Measurements from ENCODE around the gene TEX11. TPM values are rescaled to one million over a fixed set of nuclear protein-coding genes. Genes with fewer than 3 reads are reported as not detected.
"Not testable (repeated sequence)": the region's sequence is repeated elsewhere in the genome, so short reads cannot be mapped to it uniquely, and the experiment has no call there.

The TEX11 gene
- total and polyA plus RNA-seq, 4 donors = 0.08 to 1.7 TPM; not detected in 2

DNA sequence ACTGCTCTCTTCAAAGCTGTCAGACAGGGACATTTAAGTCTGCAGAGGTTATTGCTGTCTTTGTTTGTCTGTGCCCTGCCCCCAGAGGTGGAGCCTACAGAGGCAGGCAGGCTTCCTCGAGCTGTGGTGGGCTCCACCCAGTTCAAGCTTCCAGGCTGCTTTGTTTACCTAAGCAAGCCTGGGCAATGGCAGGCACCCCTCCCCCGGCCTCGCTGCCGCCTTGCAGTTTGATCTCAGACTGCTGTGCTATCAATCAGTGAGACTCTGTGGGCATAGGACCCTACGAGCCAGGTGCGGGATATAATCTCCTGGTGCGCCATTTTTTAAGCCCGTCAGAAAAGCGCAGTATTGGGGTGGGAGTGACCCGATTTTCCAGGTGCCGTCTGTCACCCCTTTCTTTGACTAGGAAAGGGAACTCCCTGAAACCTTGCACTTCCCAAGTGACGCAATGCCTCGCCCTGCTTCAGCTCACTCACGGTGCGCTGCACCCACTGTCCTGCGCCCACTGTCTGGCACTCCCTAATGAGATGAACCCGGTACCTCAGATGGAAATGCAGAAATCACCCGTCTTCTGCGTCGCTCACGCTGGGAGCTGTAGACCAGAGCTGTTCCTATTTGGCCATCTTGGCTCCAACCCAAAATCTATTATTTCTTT lies 338.5 kb downstream of the TEX11 start:
- H3K27me3 ChIP-seq (ENCODE audit: control insufficient read depth, insufficient read depth, low read length); H3K36me3 ChIP-seq (ENCODE audit: control insufficient read depth, insufficient read depth, low read length); H3K9me3 ChIP-seq (ENCODE audit: control insufficient read depth, insufficient read depth, low read length); DNase-seq (ENCODE audit: low read depth in 4 of 6, low spot score in 6 of 6); H3K27ac ChIP-seq (ENCODE audit: low read depth, low read length); H3K4me3 ChIP-seq (ENCODE audit: low read depth, low read length); H3K4me1 ChIP-seq (ENCODE audit: control insufficient read depth, insufficient read depth, low read length): not testable (repeated sequence)
- WGBS (ENCODE audit: insufficient coverage) = 92% methylated on average over 7 of the region's 21 CpGs

- no peak overlapping the region for H3K27ac ChIP-seq (ENCODE audit: low read depth, low read length)
- no peak for DNase-seq (ENCODE audit: low read depth in 4 of 6, low spot score in 6 of 6)
- 58% methylated on average over 3 of the region's 5 CpGs for WGBS (ENCODE audit: insufficient coverage)
- H3K9me3 ChIP-seq (ENCODE audit: control insufficient read depth, insufficient read depth, low read length) = no peaks in the 10 kb centered on the region
- no peak overlapping the region for H3K4me3 ChIP-seq (ENCODE audit: low read depth, low read length)
- H3K4me1 ChIP-seq (ENCODE audit: control insufficient read depth, insufficient read depth, low read length) = no peaks in the 10 kb centered on the region
- H3K27me3 ChIP-seq (ENCODE audit: control insufficient read depth, insufficient read depth, low read length) = no peaks in the 10 kb centered on the region
- H3K36me3 ChIP-seq (ENCODE audit: control insufficient read depth, insufficient read depth, low read length) = no peaks in the 10 kb centered on the region
Observed at GRCh38 chrX:70554948-70555347, 353.6 kb downstream of the TEX11 start.

DNA sequence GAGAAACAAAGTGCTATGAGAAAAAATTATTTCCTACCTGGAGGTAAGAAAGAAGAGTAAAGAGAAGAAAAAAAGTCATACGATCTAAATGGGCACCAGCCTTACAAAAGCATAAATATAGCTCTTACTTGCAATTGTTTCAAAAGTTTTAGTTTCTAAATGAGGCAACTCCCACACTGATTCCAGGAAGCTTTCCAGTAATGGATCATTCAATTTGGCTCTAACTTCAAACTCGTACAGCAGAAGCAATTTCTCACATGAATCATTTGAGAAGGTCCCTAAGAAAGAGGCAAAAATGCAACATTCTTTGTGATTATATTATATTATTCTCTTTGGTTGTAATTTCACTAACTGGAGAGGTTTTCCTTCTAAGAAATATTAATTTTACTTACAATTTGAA lies 354.0 kb downstream of the TEX11 start:
- Histone ChIP-seq H3K9me3 (ENCODE audit: control insufficient read depth, insufficient read depth, low read length) (no peaks in the 10 kb centered on the region), H3K4me3 (ENCODE audit: low read depth, low read length) (no peak overlapping the region), H3K27ac (ENCODE audit: low read depth, low read length) (no peak overlapping the region), H3K27me3 (ENCODE audit: control insufficient read depth, insufficient read depth, low read length) (no peaks in the 10 kb centered on the region), H3K4me1 (ENCODE audit: control insufficient read depth, insufficient read depth, low read length) (no peaks in the 10 kb centered on the region), H3K36me3 (ENCODE audit: control insufficient read depth, insufficient read depth, low read length) (no peaks in the 10 kb centered on the region)
- peak in 1 of 6 donors; percentile 59 for DNase-seq (ENCODE audit: low read depth in 4 of 6, low spot score in 6 of 6)
- WGBS (ENCODE audit: insufficient coverage) = no CpG with 5 or more reads among the region's 2 CpGs

- no CpG with 5 or more reads among the region's 2 CpGs for WGBS (ENCODE audit: insufficient coverage)
- DNase-seq (ENCODE audit: low read depth in 4 of 6, low spot score in 6 of 6) = peak in 1 of 6 donors; percentile 4
- Histone ChIP-seq H3K4me1 (ENCODE audit: control insufficient read depth, insufficient read depth, low read length) (no peaks in the 10 kb centered on the region), H3K27ac (ENCODE audit: low read depth, low read length) (no peak overlapping the region), H3K9me3 (ENCODE audit: control insufficient read depth, insufficient read depth, low read length) (no peaks in the 10 kb centered on the region), H3K36me3 (ENCODE audit: control insufficient read depth, insufficient read depth, low read length) (no peaks in the 10 kb centered on the region), H3K27me3 (ENCODE audit: control insufficient read depth, insufficient read depth, low read length) (no peaks in the 10 kb centered on the region), H3K4me3 (ENCODE audit: low read depth, low read length) (no peak overlapping the region)
Observed at GRCh38 chrX:70554081-70554480, 354.4 kb downstream of the TEX11 start.

- H3K9me3 ChIP-seq (ENCODE audit: control insufficient read depth, insufficient read depth, low read length) = no peaks in the 10 kb centered on the region
- H3K4me3 ChIP-seq (ENCODE audit: low read depth, low read length) = no peak overlapping the region
- H3K4me1 ChIP-seq (ENCODE audit: control insufficient read depth, insufficient read depth, low read length) = no peaks in the 10 kb centered on the region
- WGBS (ENCODE audit: insufficient coverage) = no CpG with 5 or more reads among the region's 1 CpG
- no peak for DNase-seq (ENCODE audit: low read depth in 4 of 6, low spot score in 6 of 6)
- H3K27me3 ChIP-seq (ENCODE audit: control insufficient read depth, insufficient read depth, low read length) = no peaks in the 10 kb centered on the region
- H3K27ac ChIP-seq (ENCODE audit: low read depth, low read length) = no peak overlapping the region
- no peaks in the 10 kb centered on the region for H3K36me3 ChIP-seq (ENCODE audit: control insufficient read depth, insufficient read depth, low read length)
Observed at GRCh38 chrX:70553516-70553915, 355.0 kb downstream of the TEX11 start.

GRCh38 chrX:70552130-70552704 lies 356.3 kb downstream of the TEX11 start:
- Histone ChIP-seq H3K4me3 (ENCODE audit: low read depth, low read length) (no peak overlapping the region), H3K27ac (ENCODE audit: low read depth, low read length) (no peak overlapping the region), H3K27me3 (ENCODE audit: control insufficient read depth, insufficient read depth, low read length) (no peaks in the 10 kb centered on the region), H3K36me3 (ENCODE audit: control insufficient read depth, insufficient read depth, low read length) (no peaks in the 10 kb centered on the region), H3K4me1 (ENCODE audit: control insufficient read depth, insufficient read depth, low read length) (no peaks in the 10 kb centered on the region), H3K9me3 (ENCODE audit: control insufficient read depth, insufficient read depth, low read length) (no peaks in the 10 kb centered on the region)
- WGBS (ENCODE audit: insufficient coverage) = 54% methylated on average over 5 of the region's 7 CpGs
- peak in 2 of 6 donors; percentile 1 to 79 for DNase-seq (ENCODE audit: low read depth in 4 of 6, low spot score in 6 of 6)

DNA sequence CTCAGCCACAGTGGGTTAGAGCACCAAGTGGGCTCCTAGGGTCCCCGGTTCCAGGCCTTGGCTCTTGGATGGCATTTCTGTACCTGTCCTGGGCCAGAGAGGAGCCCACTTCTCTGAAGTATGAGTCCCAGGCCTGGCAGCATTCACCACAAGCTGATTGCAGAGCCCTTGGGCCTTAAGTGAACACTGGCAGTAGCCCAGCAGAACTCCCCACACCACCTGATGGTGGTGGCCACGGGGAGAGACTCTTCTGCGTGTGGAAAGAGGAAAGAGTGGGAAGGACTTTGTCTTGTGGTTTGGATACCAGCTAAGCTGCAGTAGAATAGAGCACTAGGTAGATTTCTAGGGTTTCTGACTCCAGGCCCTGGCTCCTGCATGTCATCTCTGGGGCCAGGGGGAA lies 359.1 kb downstream of the TEX11 start:
- Histone ChIP-seq H3K27ac (ENCODE audit: low read depth, low read length) (no peak overlapping the region), H3K27me3 (ENCODE audit: control insufficient read depth, insufficient read depth, low read length) (no peaks in the 10 kb centered on the region), H3K9me3 (ENCODE audit: control insufficient read depth, insufficient read depth, low read length) (no peaks in the 10 kb centered on the region), H3K4me1 (ENCODE audit: control insufficient read depth, insufficient read depth, low read length) (no peaks in the 10 kb centered on the region), H3K4me3 (ENCODE audit: low read depth, low read length) (no peak overlapping the region), H3K36me3 (ENCODE audit: control insufficient read depth, insufficient read depth, low read length) (no peaks in the 10 kb centered on the region)
- DNase-seq (ENCODE audit: low read depth in 4 of 6, low spot score in 6 of 6) = no peak
- WGBS (ENCODE audit: insufficient coverage) = 68% methylated on average over 2 of the region's 3 CpGs

- no peak overlapping the region for H3K4me3 ChIP-seq (ENCODE audit: low read depth, low read length)
- no peaks in the 10 kb centered on the region for H3K4me1 ChIP-seq (ENCODE audit: control insufficient read depth, insufficient read depth, low read length)
- DNase-seq (ENCODE audit: low read depth in 4 of 6, low spot score in 6 of 6) = no peak
- H3K36me3 ChIP-seq (ENCODE audit: control insufficient read depth, insufficient read depth, low read length) = no peaks in the 10 kb centered on the region
- no CpG with 5 or more reads among the region's 1 CpG for WGBS (ENCODE audit: insufficient coverage)
- H3K9me3 ChIP-seq (ENCODE audit: control insufficient read depth, insufficient read depth, low read length) = no peaks in the 10 kb centered on the region
- H3K27me3 ChIP-seq (ENCODE audit: control insufficient read depth, insufficient read depth, low read length) = no peaks in the 10 kb centered on the region
- H3K27ac ChIP-seq (ENCODE audit: low read depth, low read length) = no peak overlapping the region
Observed at GRCh38 chrX:70535198-70535597, 373.3 kb downstream of the TEX11 start.

- H3K27me3 ChIP-seq (ENCODE audit: control insufficient read depth, insufficient read depth, low read length) = no peaks in the 10 kb centered on the region
- H3K4me3 ChIP-seq (ENCODE audit: low read depth, low read length) = no peak overlapping the region
- H3K9me3 ChIP-seq (ENCODE audit: control insufficient read depth, insufficient read depth, low read length) = no peaks in the 10 kb centered on the region
- H3K4me1 ChIP-seq (ENCODE audit: control insufficient read depth, insufficient read depth, low read length) = no peaks in the 10 kb centered on the region
- H3K27ac ChIP-seq (ENCODE audit: low read depth, low read length) = no peak overlapping the region
- WGBS (ENCODE audit: insufficient coverage) = 40% methylated on average over 2 of the region's 3 CpGs
- no peaks in the 10 kb centered on the region for H3K36me3 ChIP-seq (ENCODE audit: control insufficient read depth, insufficient read depth, low read length)
- no peak for DNase-seq (ENCODE audit: low read depth in 4 of 6, low spot score in 6 of 6)
Observed at GRCh38 chrX:70527610-70528345, 380.7 kb downstream of the TEX11 start.

DNA sequence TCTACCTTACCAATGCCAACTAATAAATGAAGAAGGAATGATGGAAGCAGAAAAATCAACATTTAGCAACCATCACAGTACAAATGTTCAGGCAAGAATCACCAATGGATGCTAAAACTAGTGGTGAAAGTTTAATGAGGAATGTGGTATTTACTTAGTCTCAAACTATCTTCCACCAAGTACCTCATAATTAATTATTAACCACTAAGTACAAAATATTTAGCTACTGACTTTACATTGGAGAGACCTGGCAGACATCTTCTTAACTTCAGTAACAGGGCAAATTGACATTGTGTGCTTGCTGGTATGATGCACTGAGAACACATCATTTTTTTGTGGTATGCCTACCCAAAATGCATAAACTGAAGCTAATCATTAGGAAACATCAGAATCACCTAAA lies 381.5 kb downstream of the TEX11 start:
- H3K9me3 ChIP-seq (ENCODE audit: control insufficient read depth, insufficient read depth, low read length) = no peaks in the 10 kb centered on the region
- H3K27ac ChIP-seq (ENCODE audit: low read depth, low read length) = no peak overlapping the region
- no peaks in the 10 kb centered on the region for H3K36me3 ChIP-seq (ENCODE audit: control insufficient read depth, insufficient read depth, low read length)
- no peaks in the 10 kb centered on the region for H3K27me3 ChIP-seq (ENCODE audit: control insufficient read depth, insufficient read depth, low read length)
- H3K4me3 ChIP-seq (ENCODE audit: low read depth, low read length) = no peak overlapping the region
- no peak for DNase-seq (ENCODE audit: low read depth in 4 of 6, low spot score in 6 of 6)
- H3K4me1 ChIP-seq (ENCODE audit: control insufficient read depth, insufficient read depth, low read length) = no peaks in the 10 kb centered on the region
